HepG2 (cell line): ENCODE results near the gene BSN. TPM values are rescaled to one million over a fixed set of nuclear protein-coding genes. Genes with fewer than 3 reads are reported as not detected.

Source experiments
- BHLHE40 ChIP-seq: IDR thresholded peaks from 2 replicates; pipeline ENCODE4 v1.6.1; 2011; ENCODE audit warnings: low read length, improper control_type of control experiment
- FOXC1 ChIP-seq: sonication (generic); formaldehyde crosslinking; IDR thresholded peaks from 2 replicates; pipeline ENCODE4 v1.8.0; 2022; ENCODE audit warnings: mild to moderate bottlenecking, missing genetic modification reagents, borderline replicate concordance
- FOXO1 ChIP-seq: sonication (generic); formaldehyde crosslinking; IDR thresholded peaks from 2 replicates; pipeline ENCODE4 v1.4.0; 2020; ENCODE audit warnings: missing genetic modification reagents
- HNF4G ChIP-seq, 2 experiments: sonication (generic) in 1 of 2; formaldehyde crosslinking in 1 of 2; IDR thresholded peaks; 2 replicates each; pipeline versions ENCODE4 v1.4.0 to v1.6.1; 2011 to 2020; ENCODE audit warnings: borderline replicate concordance in 2 of 2, low read depth in 2 of 2, mild to moderate bottlenecking in 2 of 2, low read length in 1 of 2, missing genetic modification reagents in 1 of 2, moderate library complexity in 1 of 2
- IKZF4 ChIP-seq: sonication (generic); formaldehyde crosslinking; IDR thresholded peaks from 2 replicates; pipeline ENCODE4 v1.5.1; 2020; ENCODE audit warnings: borderline replicate concordance, mild to moderate bottlenecking, low read depth, missing genetic modification reagents; ENCODE audit errors: not compliant biosample characterization
- NCOA1 ChIP-seq: sonication (generic); formaldehyde crosslinking; IDR thresholded peaks from 2 replicates; pipeline ENCODE4 v1.9.0; 2021; ENCODE audit warnings: missing genetic modification reagents
- ZNF547 ChIP-seq: sonication (generic); formaldehyde crosslinking; IDR thresholded peaks from 2 replicates; pipeline ENCODE4 v1.5.1; 2020; ENCODE audit warnings: mild to moderate bottlenecking, missing genetic modification reagents
- ZNF589 ChIP-seq: sonication (generic); formaldehyde crosslinking; conservative IDR thresholded peaks from 2 replicates; pipeline ENCODE4 v1.8.0; 2022; ENCODE audit warnings: mild to moderate bottlenecking, moderate library complexity, missing genetic modification reagents
- ZNF891 ChIP-seq: sonication (generic); formaldehyde crosslinking; IDR thresholded peaks from 2 replicates; pipeline ENCODE4 v1.5.0; 2020; ENCODE audit warnings: mild to moderate bottlenecking, missing genetic modification reagents
- polyA plus RNA-seq, 8 experiments: library from polyadenylated mRNA; depleted of rRNA in 3 of 8; stranded (reverse) in 7 of 8; unstranded in 1 of 8; fragments of >200 nt; fragmentation: Illumina TruSeq in 4 of 8; extraction: Trizol in 4 of 8; gene quantifications; 2 replicates each; pipeline versions ENCODE4 v1.2.1 to v1.2.3, GENCODE V29; 2011 to 2016; ENCODE audit warnings: low read depth in 4 of 8, missing spikeins in 1 of 8, mixed read lengths in 1 of 8; ENCODE audit not compliant: insufficient read depth in 1 of 8
- total RNA-seq, 5 experiments: library from RNA; depleted of rRNA; stranded (reverse); fragments of >200 nt; fragmentation: Illumina TruSeq; extraction: Trizol; gene quantifications; 2 replicates each; pipeline ENCODE4 v1.2.3, GENCODE V29; 2016; ENCODE audit warnings: low read depth in 1 of 5
- TF ChIP-seq, protein P1 (sequence below): IDR thresholded peaks from 2 replicates; pipeline ENCODE4 v1.6.1; 2016
- TF ChIP-seq, protein P2 (sequence below): sonication (generic); formaldehyde crosslinking; IDR thresholded peaks from one replicate; pipeline ENCODE4 v1.5.1; 2020; ENCODE audit warnings: mild to moderate bottlenecking, missing genetic modification reagents; ENCODE audit errors: not compliant biosample characterization
- TF ChIP-seq, protein P3 (sequence below): sonication (generic); formaldehyde crosslinking; IDR thresholded peaks from 2 replicates; pipeline ENCODE4 v1.8.0; 2022; ENCODE audit warnings: missing genetic modification reagents, mild to moderate bottlenecking, borderline replicate concordance
- TF ChIP-seq, protein P4 (sequence below): sonication (generic); formaldehyde crosslinking; IDR thresholded peaks from 2 replicates; pipeline ENCODE4; 2020; ENCODE audit warnings: missing genetic modification reagents, mild to moderate bottlenecking, borderline replicate concordance

The BSN gene
- total and polyA plus RNA-seq, 2 of the 13 experiments (the other 11 are each of a cell fraction or from before 2014, with no cell fraction given) = 0.42 to 0.86 TPM

DNA sequence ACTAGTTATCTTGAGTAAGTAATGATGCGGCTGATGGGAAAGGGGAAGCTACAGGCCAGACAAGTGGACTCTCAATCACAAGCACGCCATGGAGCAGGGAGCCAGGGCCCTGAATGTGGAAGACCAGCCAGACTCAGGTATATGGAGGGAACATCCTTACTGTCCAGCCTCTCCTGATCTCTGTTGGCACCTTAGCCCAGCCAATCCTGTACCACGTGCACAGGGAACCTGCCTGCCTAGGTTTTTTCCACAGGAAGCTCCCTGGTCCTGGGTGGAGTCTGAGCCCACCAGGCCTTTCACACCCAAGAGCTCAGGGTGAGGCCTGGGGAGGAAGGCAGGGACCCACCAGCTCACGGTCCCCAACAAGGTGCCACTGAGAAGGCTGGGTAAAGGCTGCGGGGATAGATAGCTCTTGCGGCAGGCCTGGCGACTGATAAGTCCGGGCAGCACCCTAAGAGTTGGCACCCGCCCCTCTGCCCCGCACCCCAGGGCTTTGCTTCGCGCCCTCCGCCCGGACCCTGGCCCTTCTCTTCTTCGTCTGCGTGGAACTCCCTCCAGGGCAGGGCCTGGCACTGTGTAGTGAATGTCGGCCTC lies 118.9 kb downstream of the BSN start (continued):
- TF ChIP-seq, protein P1, sequence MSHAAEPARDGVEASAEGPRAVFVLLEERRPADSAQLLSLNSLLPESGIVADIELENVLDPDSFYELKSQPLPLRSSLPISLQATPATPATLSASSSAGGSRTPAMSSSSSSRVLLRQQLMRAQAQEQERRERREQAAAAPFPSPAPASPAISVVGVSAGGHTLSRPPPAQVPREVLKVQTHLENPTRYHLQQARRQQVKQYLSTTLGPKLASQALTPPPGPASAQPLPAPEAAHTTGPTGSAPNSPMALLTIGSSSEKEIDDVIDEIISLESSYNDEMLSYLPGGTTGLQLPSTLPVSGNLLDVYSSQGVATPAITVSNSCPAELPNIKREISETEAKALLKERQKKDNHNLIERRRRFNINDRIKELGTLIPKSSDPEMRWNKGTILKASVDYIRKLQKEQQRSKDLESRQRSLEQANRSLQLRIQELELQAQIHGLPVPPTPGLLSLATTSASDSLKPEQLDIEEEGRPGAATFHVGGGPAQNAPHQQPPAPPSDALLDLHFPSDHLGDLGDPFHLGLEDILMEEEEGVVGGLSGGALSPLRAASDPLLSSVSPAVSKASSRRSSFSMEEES (CRISPR knock-in tag) = no peak; the same call in 1 of the 2 replicates
- TF ChIP-seq ZNF589 (CRISPR knock-in tag) (no peak), BHLHE40 (no peak), FOXC1 (CRISPR knock-in tag) (peak; percentile 63; the same call in 1 of the 2 replicates), ZNF547 (0 out of 2 replicates have a peak, but pooled peaks have one; percentile 37), ZNF891 (CRISPR knock-in tag) (peak; percentile 96), IKZF4 (CRISPR knock-in tag) (peak; percentile 47), NCOA1 (CRISPR knock-in tag) (0 out of 2 replicates have a peak, but pooled peaks have one; percentile 32), FOXO1 (no peak; the same call in 1 of the 2 replicates), HNF4G (IDR thresholded peaks at IDR 0.05; ENCODE audit: borderline replicate concordance, low read depth, low read length) (no peak), HNF4G (CRISPR knock-in tag; IDR thresholded peaks at IDR 0.05; ENCODE audit: borderline replicate concordance, low read depth) (no peak)
- TF ChIP-seq, protein P2, sequence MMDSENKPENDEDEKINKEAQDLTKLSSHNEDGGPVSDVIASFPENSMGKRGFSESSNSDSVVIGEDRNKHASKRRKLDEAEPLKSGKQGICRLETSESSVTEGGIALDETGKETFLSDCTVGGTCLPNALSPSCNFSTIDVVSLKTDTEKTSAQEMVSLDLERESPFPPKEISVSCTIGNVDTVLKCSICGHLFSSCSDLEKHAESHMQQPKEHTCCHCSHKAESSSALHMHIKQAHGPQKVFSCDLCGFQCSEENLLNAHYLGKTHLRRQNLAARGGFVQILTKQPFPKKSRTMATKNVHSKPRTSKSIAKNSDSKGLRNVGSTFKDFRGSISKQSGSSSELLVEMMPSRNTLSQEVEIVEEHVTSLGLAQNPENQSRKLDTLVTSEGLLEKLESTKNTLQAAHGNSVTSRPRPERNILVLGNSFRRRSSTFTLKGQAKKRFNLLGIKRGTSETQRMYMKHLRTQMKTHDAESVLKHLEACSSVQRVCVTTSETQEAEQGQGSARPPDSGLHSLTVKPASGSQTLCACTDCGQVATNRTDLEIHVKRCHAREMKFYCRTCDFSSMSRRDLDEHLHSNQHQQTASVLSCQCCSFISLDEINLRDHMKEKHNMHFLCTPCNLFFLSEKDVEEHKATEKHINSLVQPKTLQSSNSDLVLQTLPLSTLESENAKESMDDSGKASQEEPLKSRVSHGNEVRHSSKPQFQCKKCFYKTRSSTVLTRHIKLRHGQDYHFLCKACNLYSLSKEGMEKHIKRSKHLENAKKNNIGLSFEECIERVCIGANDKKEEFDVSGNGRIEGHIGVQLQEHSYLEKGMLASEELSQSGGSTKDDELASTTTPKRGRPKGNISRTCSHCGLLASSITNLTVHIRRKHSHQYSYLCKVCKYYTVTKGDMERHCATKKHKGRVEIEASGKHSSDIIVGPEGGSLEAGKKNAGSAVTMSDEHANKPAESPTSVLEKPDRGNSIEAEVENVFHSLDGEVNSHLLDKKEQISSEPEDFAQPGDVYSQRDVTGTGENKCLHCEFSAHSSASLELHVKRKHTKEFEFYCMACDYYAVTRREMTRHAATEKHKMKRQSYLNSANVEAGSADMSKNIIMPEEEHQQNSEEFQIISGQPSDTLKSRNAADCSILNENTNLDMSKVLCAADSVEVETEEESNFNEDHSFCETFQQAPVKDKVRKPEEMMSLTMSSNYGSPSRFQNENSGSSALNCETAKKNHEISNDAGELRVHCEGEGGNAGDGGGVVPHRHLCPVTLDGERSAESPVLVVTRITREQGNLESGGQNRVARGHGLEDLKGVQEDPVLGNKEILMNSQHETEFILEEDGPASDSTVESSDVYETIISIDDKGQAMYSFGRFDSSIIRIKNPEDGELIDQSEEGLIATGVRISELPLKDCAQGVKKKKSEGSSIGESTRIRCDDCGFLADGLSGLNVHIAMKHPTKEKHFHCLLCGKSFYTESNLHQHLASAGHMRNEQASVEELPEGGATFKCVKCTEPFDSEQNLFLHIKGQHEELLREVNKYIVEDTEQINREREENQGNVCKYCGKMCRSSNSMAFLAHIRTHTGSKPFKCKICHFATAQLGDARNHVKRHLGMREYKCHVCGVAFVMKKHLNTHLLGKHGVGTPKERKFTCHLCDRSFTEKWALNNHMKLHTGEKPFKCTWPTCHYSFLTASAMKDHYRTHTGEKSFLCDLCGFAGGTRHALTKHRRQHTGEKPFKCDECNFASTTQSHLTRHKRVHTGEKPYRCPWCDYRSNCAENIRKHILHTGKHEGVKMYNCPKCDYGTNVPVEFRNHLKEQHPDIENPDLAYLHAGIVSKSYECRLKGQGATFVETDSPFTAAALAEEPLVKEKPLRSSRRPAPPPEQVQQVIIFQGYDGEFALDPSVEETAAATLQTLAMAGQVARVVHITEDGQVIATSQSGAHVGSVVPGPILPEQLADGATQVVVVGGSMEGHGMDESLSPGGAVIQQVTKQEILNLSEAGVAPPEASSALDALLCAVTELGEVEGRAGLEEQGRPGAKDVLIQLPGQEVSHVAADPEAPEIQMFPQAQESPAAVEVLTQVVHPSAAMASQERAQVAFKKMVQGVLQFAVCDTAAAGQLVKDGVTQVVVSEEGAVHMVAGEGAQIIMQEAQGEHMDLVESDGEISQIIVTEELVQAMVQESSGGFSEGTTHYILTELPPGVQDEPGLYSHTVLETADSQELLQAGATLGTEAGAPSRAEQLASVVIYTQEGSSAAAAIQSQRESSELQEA (CRISPR knock-in tag) = no peak
- TF ChIP-seq, protein P3, sequence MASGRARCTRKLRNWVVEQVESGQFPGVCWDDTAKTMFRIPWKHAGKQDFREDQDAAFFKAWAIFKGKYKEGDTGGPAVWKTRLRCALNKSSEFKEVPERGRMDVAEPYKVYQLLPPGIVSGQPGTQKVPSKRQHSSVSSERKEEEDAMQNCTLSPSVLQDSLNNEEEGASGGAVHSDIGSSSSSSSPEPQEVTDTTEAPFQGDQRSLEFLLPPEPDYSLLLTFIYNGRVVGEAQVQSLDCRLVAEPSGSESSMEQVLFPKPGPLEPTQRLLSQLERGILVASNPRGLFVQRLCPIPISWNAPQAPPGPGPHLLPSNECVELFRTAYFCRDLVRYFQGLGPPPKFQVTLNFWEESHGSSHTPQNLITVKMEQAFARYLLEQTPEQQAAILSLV (CRISPR knock-in tag) = 0 out of 2 replicates have a peak, but pooled peaks have one; percentile 72
- TF ChIP-seq, protein P4, sequence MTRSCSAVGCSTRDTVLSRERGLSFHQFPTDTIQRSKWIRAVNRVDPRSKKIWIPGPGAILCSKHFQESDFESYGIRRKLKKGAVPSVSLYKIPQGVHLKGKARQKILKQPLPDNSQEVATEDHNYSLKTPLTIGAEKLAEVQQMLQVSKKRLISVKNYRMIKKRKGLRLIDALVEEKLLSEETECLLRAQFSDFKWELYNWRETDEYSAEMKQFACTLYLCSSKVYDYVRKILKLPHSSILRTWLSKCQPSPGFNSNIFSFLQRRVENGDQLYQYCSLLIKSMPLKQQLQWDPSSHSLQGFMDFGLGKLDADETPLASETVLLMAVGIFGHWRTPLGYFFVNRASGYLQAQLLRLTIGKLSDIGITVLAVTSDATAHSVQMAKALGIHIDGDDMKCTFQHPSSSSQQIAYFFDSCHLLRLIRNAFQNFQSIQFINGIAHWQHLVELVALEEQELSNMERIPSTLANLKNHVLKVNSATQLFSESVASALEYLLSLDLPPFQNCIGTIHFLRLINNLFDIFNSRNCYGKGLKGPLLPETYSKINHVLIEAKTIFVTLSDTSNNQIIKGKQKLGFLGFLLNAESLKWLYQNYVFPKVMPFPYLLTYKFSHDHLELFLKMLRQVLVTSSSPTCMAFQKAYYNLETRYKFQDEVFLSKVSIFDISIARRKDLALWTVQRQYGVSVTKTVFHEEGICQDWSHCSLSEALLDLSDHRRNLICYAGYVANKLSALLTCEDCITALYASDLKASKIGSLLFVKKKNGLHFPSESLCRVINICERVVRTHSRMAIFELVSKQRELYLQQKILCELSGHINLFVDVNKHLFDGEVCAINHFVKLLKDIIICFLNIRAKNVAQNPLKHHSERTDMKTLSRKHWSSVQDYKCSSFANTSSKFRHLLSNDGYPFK = 0 out of 2 replicates have a peak, but pooled peaks have one; percentile 18
